HG03342 (cell line): Measurements from ENCODE around the gene CYB5R3.

Source experiments
- ATAC-seq: cut with Tn5 transposase; IDR thresholded peaks from one replicate; pipeline ENCODE4 v1.9.1; 2021; ENCODE audit warnings: mild to moderate bottlenecking, moderate library complexity; ENCODE audit not compliant: unreplicated experiment

Gene CYB5R3

GRCh38 chr22:42626431-42626830 lies 22.8 kb downstream of the CYB5R3 start:
- ATAC-seq: no peak

- ATAC-seq: no peak
These were observed 23.8 kb downstream of the CYB5R3 start for GRCh38 chr22:42625416-42625815.

GRCh38 chr22:42624551-42625106 lies 24.6 kb downstream of the CYB5R3 start:
- no peak for ATAC-seq

- ATAC-seq: no peak
These were observed 25.3 kb downstream of the CYB5R3 start for GRCh38 chr22:42623756-42624441.

- ATAC-seq: no peak
These were observed 25.9 kb downstream of the CYB5R3 start for GRCh38 chr22:42623301-42623751.

- no peak for ATAC-seq
These were observed 27.0 kb downstream of the CYB5R3 start for GRCh38 chr22:42622061-42622710.

- no peak for ATAC-seq
These were observed 27.6 kb downstream of the CYB5R3 start for GRCh38 chr22:42621505-42622002.

GRCh38 chr22:42620084-42620483 lies 29.1 kb downstream of the CYB5R3 start:
- no peak for ATAC-seq

- ATAC-seq: no peak
These were observed 29.7 kb downstream of the CYB5R3 start for GRCh38 chr22:42619261-42620063.

- no peak for ATAC-seq
These were observed 31.8 kb downstream of the CYB5R3 start for GRCh38 chr22:42617155-42617983.

- peak; percentile 5 for ATAC-seq
These were observed 33.4 kb downstream of the CYB5R3 start for GRCh38 chr22:42615860-42616175.

- ATAC-seq: peak; percentile 60
These were observed 33.9 kb downstream of the CYB5R3 start for GRCh38 chr22:42615092-42615859.

GRCh38 chr22:42614312-42615091 lies 34.7 kb downstream of the CYB5R3 start, which contains the start of gene POLDIP3:
POLDIP3 (minus strand) TSS chr22:42614883; CDS start chr22:42614857, 26 bp downstream.
- peak; percentile 63 for ATAC-seq

- ATAC-seq: no peak
These were observed 35.3 kb downstream of the CYB5R3 start for GRCh38 chr22:42613872-42614301.

GRCh38 chr22:42612336-42612735 lies 36.9 kb downstream of the CYB5R3 start:
- no peak for ATAC-seq

GRCh38 chr22:42611051-42611450 lies 38.1 kb downstream of the CYB5R3 start:
- ATAC-seq: no peak

- ATAC-seq: no peak
These were observed 39.0 kb downstream of the CYB5R3 start for GRCh38 chr22:42610186-42610585.

- ATAC-seq: no peak
These were observed 40.3 kb downstream of the CYB5R3 start for GRCh38 chr22:42608823-42609361.
